Osteocyte (in vitro differentiated cells): ENCODE results near the gene GRIN2D. TPM values are rescaled to one million over a fixed set of nuclear protein-coding genes. Genes with fewer than 3 reads are reported as not detected.

Experiments used
- DNase-seq: peaks from one replicate; pipeline ENCODE4 v3.0.0; 2021; ENCODE audit warnings: mixed read lengths; ENCODE audit not compliant: unreplicated experiment; ENCODE audit errors: extremely low spot score
- H3K27ac Mint-ChIP-seq: one replicate; pipeline ENCODE4 v1.8.0; 2021; ENCODE audit warnings: mild to moderate bottlenecking, mixed read lengths; ENCODE audit not compliant: unreplicated experiment
- H3K27me3 Mint-ChIP-seq: one replicate; pipeline ENCODE4 v1.8.0; 2021; ENCODE audit warnings: mixed read lengths; ENCODE audit not compliant: unreplicated experiment
- H3K36me3 Mint-ChIP-seq: one replicate; pipeline ENCODE4 v1.8.0; 2021; ENCODE audit warnings: mixed read lengths; ENCODE audit not compliant: unreplicated experiment
- H3K4me1 Mint-ChIP-seq: one replicate; pipeline ENCODE4 v1.8.0; 2021; ENCODE audit warnings: mixed read lengths; ENCODE audit not compliant: unreplicated experiment
- H3K4me3 Mint-ChIP-seq: one replicate; pipeline ENCODE4 v1.8.0; 2021; ENCODE audit warnings: mild to moderate bottlenecking, moderate library complexity, mixed read lengths; ENCODE audit not compliant: unreplicated experiment
- H3K9me3 Mint-ChIP-seq: one replicate; pipeline ENCODE4 v1.8.0; 2021; ENCODE audit warnings: mixed read lengths; ENCODE audit not compliant: unreplicated experiment
- total RNA-seq: library from RNA; stranded (reverse); gene quantifications from 2 replicates; pipeline ENCODE4 v1.2.1, GENCODE V29; 2021
- TF ChIP-seq, protein P1 (sequence below): fragments of 200-600 bp; sonication (generic); IDR thresholded peaks from 2 replicates; pipeline ENCODE4 v1.5.0; 2021; ENCODE audit warnings: antibody characterized with exemption, mild to moderate bottlenecking, moderate library complexity

The GRIN2D gene
- total RNA-seq, 1 donor from 2014 or later, result 1.2 TPM

GRCh38 chr19:48359123-48359522 is 34.3 kb upstream of the GRIN2D start:
- TF ChIP-seq, protein P1, sequence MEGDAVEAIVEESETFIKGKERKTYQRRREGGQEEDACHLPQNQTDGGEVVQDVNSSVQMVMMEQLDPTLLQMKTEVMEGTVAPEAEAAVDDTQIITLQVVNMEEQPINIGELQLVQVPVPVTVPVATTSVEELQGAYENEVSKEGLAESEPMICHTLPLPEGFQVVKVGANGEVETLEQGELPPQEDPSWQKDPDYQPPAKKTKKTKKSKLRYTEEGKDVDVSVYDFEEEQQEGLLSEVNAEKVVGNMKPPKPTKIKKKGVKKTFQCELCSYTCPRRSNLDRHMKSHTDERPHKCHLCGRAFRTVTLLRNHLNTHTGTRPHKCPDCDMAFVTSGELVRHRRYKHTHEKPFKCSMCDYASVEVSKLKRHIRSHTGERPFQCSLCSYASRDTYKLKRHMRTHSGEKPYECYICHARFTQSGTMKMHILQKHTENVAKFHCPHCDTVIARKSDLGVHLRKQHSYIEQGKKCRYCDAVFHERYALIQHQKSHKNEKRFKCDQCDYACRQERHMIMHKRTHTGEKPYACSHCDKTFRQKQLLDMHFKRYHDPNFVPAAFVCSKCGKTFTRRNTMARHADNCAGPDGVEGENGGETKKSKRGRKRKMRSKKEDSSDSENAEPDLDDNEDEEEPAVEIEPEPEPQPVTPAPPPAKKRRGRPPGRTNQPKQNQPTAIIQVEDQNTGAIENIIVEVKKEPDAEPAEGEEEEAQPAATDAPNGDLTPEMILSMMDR, result no peak
- Mint-ChIP-seq H3K4me3 (no peak overlapping the region), H3K27ac (no peak overlapping the region), H3K27me3 (no peaks in the 10 kb centered on the region), H3K36me3 (no peaks in the 10 kb centered on the region), H3K4me1 (peaks cover 9% of the 10 kb centered on the region), H3K9me3 (no peaks in the 10 kb centered on the region)
- DNase-seq, result no peak

DNA sequence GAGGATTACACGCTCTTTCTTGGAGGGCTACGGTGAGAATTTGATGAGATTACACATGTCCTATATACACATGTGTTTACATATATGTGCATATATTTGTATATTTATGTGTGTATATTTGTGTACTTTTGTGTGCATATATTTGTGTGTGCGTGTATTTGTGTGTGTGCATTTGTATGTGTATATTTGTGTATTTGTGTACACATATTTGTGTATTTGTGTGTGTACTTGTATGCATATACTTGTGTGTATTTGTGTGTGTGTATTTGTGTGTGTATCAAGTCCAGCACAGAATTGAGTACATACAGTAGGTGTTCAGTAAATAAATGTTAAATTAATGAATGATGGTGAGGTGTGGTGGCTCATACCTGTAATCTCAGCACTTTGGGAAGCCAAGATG is 31.6 kb upstream of the GRIN2D start:
- no peak overlapping the region for H3K27ac Mint-ChIP-seq
- no peaks in the 10 kb centered on the region for H3K9me3 Mint-ChIP-seq
- no peak overlapping the region for H3K4me3 Mint-ChIP-seq

DNA sequence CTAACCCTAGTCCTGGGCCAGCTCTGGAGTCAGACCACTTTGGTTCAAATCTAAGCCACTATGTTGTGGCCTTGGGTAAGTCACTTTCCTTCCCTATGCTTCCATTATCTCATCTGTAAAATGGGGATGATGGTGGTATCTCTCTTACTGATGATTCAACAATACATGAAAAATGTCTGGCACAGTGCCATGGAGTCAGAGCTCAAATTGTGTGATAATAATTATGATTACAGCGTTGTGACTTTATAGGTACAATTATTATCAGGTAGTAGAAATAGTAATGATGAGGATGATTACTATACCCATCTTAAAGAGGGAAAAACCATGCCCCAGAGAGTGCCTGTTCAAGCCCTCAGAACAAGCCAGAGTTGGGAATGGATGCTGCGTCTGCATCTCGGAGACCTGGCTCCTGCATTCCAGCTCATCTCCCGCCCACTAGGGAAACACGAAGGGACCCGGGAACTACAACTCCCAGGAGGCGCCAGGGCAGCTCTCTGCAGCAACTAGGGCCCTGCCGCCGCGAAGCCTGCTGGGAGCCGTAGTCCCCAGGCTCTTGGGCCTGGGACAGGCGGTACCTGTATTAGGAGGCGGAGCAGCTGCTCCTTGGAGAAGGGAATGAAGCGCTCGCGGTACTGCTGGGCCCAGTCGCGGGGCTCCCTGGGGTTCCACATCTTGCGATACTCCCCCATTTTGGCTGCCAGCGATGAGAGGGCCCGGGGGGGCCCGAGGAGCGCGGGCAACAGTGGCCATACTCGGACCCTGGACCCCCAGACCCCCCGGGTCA is 30.6 kb upstream of the GRIN2D start:
- Mint-ChIP-seq H3K9me3 (no peaks in the 10 kb centered on the region), H3K27me3 (no peaks in the 10 kb centered on the region), H3K4me1 (peaks cover 11% of the 10 kb centered on the region), H3K4me3 (peak overlapping the region; percentile 82), H3K27ac (peak overlapping the region; percentile 93), H3K36me3 (no peaks in the 10 kb centered on the region)
- TF ChIP-seq, protein P1, result no peak
- peak; percentile 97 for DNase-seq

More for the DNA sequence above, 31.6 kb upstream of the GRIN2D start:
- no peak for DNase-seq
- Mint-ChIP-seq H3K36me3 (no peaks in the 10 kb centered on the region), H3K4me1 (peaks cover 11% of the 10 kb centered on the region), H3K27me3 (no peaks in the 10 kb centered on the region)
- TF ChIP-seq, protein P1, result no peak

DNA sequence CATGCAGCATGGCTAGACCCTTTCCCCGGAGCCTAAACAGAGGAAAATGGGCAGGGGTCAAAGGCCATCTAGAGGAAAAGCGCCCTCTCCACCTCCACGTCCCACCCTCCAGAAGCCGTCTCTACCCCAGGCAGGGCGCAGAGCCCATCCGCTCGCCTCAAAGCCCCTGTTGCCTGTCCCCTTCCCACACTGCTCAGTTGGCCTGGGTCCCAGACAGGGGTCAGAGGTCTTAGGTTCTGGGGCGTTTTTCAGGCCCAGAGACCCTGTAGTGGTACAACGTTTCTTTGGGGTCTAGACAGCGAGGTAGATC is 30.0 kb upstream of the GRIN2D start:
- no peak for DNase-seq
- H3K27ac Mint-ChIP-seq, result peak overlapping the region; percentile 93
- H3K9me3 Mint-ChIP-seq, result no peaks in the 10 kb centered on the region
- peaks cover 11% of the 10 kb centered on the region for H3K4me1 Mint-ChIP-seq
- H3K36me3 Mint-ChIP-seq, result no peaks in the 10 kb centered on the region
- H3K27me3 Mint-ChIP-seq, result no peaks in the 10 kb centered on the region
- H3K4me3 Mint-ChIP-seq, result peak overlapping the region; percentile 82
- TF ChIP-seq, protein P1, result no peak

- Mint-ChIP-seq H3K4me3 (peak within 1 kb of the TSS; percentile 82), H3K36me3 (no peaks in the 10 kb centered on the region), H3K9me3 (no peaks in the 10 kb centered on the region), H3K4me1 (peaks cover 11% of the 10 kb centered on the region), H3K27me3 (no peaks in the 10 kb centered on the region), H3K27ac (peak within 1 kb of the TSS; percentile 93)
- TF ChIP-seq, protein P1, result no peak
- DNase-seq, result peak; percentile 100
Observed at GRCh38 chr19:48363810-48364597, 29.5 kb upstream of the GRIN2D start, which contains the start of the genes SYNGR4 and TMEM143. SYNGR4 (plus strand) TSS chr19:48364367; CDS start chr19:48365843, 1,476 bp downstream. TMEM143 (minus strand) TSS chr19:48363940; CDS start chr19:48363920, 20 bp downstream.
